ENCODE measurements around the gene ULK4.

Gene ULK4

DNA sequence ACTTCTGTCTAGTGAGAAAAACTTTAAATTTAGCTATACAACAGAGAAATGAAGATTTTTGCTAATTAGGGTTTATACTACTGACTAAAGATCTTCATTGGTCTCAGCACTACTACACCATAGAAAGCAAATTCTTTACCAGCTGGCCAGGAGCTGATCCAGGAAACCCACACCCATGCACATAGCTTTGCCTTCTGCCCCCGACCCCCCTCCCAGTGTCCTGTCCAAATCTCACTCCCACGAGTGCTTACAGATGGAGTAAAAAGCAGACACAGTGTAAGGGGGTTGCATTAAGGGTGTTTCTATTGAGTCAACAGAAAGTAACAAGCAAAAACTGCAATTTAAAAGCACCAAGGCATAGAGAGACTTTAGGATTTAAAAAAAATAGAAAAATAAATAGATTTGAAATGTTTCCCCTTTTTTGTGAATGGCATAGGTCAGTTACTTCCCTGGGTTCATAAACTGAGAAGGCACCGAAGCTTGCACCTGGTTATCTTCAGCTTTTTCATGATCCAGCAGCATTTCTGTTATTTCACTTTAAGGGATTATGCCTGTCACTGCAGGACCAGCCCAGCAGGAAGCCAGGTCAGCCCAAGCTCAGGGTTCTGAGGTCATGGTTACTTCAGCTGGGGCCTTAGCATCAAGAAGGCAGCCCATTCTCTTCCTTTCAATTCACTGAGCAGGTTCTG lies 638.3 kb downstream of the ULK4 start:
- no peaks in the 10 kb centered on the region for H3K27me3 ChIP-seq
- H3K9me3 ChIP-seq, result no peaks in the 10 kb centered on the region
- TF ChIP-seq, protein P1, sequence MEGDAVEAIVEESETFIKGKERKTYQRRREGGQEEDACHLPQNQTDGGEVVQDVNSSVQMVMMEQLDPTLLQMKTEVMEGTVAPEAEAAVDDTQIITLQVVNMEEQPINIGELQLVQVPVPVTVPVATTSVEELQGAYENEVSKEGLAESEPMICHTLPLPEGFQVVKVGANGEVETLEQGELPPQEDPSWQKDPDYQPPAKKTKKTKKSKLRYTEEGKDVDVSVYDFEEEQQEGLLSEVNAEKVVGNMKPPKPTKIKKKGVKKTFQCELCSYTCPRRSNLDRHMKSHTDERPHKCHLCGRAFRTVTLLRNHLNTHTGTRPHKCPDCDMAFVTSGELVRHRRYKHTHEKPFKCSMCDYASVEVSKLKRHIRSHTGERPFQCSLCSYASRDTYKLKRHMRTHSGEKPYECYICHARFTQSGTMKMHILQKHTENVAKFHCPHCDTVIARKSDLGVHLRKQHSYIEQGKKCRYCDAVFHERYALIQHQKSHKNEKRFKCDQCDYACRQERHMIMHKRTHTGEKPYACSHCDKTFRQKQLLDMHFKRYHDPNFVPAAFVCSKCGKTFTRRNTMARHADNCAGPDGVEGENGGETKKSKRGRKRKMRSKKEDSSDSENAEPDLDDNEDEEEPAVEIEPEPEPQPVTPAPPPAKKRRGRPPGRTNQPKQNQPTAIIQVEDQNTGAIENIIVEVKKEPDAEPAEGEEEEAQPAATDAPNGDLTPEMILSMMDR (IDR thresholded peaks at IDR 0.05), result no peak
- no peaks in the 10 kb centered on the region for H3K4me1 ChIP-seq (ENCODE audit: control insufficient read depth in 1 of 2, insufficient read depth in 1 of 2, low read depth in 1 of 2, low read length in 1 of 2)
- H3K4me3 ChIP-seq (ENCODE audit: low read depth in 1 of 2, low read length in 1 of 2), result no peak overlapping the region
- no peaks in the 10 kb centered on the region for H3K36me3 ChIP-seq
- no peak overlapping the region for H3K27ac ChIP-seq

- Histone ChIP-seq H3K27ac (no peak overlapping the region), H3K4me1 (ENCODE audit: control insufficient read depth in 1 of 2, insufficient read depth in 1 of 2, low read depth in 1 of 2, low read length in 1 of 2) (no peaks in the 10 kb centered on the region), H3K4me3 (ENCODE audit: low read depth in 1 of 2, low read length in 1 of 2) (no peak overlapping the region), H3K27me3 (no peaks in the 10 kb centered on the region), H3K36me3 (no peaks in the 10 kb centered on the region), H3K9me3 (no peaks in the 10 kb centered on the region)
- TF ChIP-seq, protein P1 (IDR thresholded peaks at IDR 0.05), result no peak
These were observed 640.3 kb downstream of the ULK4 start for GRCh38 chr3:41321642-41321980.

- Histone ChIP-seq H3K27me3 (no peaks in the 10 kb centered on the region), H3K4me1 (ENCODE audit: control insufficient read depth in 1 of 2, insufficient read depth in 1 of 2, low read depth in 1 of 2, low read length in 1 of 2) (no peaks in the 10 kb centered on the region), H3K36me3 (no peaks in the 10 kb centered on the region), H3K9me3 (no peaks in the 10 kb centered on the region), H3K27ac (no peak overlapping the region), H3K4me3 (ENCODE audit: low read depth in 1 of 2, low read length in 1 of 2) (no peak overlapping the region)
- TF ChIP-seq, protein P1 (IDR thresholded peaks at IDR 0.05), result no peak
These were observed 640.8 kb downstream of the ULK4 start for GRCh38 chr3:41320953-41321641.

DNA sequence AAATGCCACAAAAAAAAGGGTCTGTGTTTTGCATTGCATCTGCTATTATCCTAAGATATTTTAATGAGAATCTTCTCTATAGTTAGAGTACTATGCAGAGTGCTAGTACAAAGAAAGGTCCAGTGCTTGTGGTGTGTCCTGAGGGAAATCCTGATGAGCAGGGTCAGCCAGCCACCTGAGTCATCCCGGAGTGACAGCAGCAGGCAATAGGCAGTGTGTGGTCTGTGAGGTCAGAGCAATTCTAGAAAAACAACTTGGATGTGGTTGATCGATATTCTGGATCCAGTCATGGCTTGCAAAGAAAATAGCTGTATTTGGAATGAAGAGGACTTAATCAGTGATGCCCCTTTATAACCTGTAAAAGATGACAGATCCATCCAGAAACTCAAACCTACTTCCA lies 643.4 kb downstream of the ULK4 start:
- TF ChIP-seq, protein P1 (IDR thresholded peaks at IDR 0.05), result no peak
- no peaks in the 10 kb centered on the region for H3K27me3 ChIP-seq
- H3K4me3 ChIP-seq (ENCODE audit: low read depth in 1 of 2, low read length in 1 of 2), result no peak overlapping the region

GRCh38 chr3:41317718-41318117 lies 644.2 kb downstream of the ULK4 start:
- no peaks in the 10 kb centered on the region for H3K4me1 ChIP-seq (ENCODE audit: control insufficient read depth in 1 of 2, insufficient read depth in 1 of 2, low read depth in 1 of 2, low read length in 1 of 2)
- no peaks in the 10 kb centered on the region for H3K27me3 ChIP-seq
- H3K36me3 ChIP-seq, result no peaks in the 10 kb centered on the region
- no peak overlapping the region for H3K27ac ChIP-seq
- H3K4me3 ChIP-seq (ENCODE audit: low read depth in 1 of 2, low read length in 1 of 2), result no peak overlapping the region
- H3K9me3 ChIP-seq, result no peaks in the 10 kb centered on the region
- TF ChIP-seq, protein P1 (IDR thresholded peaks at IDR 0.05), result no peak

More for the DNA sequence above, 643.4 kb downstream of the ULK4 start:
- Histone ChIP-seq H3K27ac (no peak overlapping the region), H3K4me1 (ENCODE audit: control insufficient read depth in 1 of 2, insufficient read depth in 1 of 2, low read depth in 1 of 2, low read length in 1 of 2) (no peaks in the 10 kb centered on the region), H3K36me3 (no peaks in the 10 kb centered on the region), H3K9me3 (no peaks in the 10 kb centered on the region)

Measured in neutrophil (primary cell).